HepG2 (cell line): ENCODE measurements around the gene ANKRD13C. TPM values are rescaled to one million over a fixed set of nuclear protein-coding genes. Genes with fewer than 3 reads are reported as not detected.
A peak's percentile ranks its signal among the peaks of the same experiment; 100 is the strongest.
"Not testable (repeated sequence)": the region's sequence is repeated elsewhere in the genome, so short reads cannot be mapped to it uniquely, and the experiment has no call there.

Experiments used
- ATAC-seq: fragments of 200-7000 bp; cut with Tn5 transposase; 3 replicates; pipeline ENCODE4 v1.9.1; 2020; ENCODE audit warnings: mild to moderate bottlenecking, moderate library complexity
- BruUV-seq: library from RNA; stranded (reverse); fragments of 400-500 nt; replicated peaks from 2 replicates; lab custom pipeline; 2021; lab: Mats Ljungman, UMichigan
- CTCF ChIA-PET: fragments of 300-600 bp; formaldehyde crosslinking; extraction: SDS; loops from one replicate; lab custom pipeline; 2021; ENCODE audit warnings: low total read pairs, inconsistent platforms, low intra/inter-chr PET ratio; lab: Yijun Ruan, JAX
- POLR2A ChIA-PET: fragments of 350-600 bp; sonication (Branson Sonifier 250); formaldehyde crosslinking; loops from one replicate; lab custom pipeline; 2020; ENCODE audit warnings: antibody characterized with exemption, inconsistent platforms; lab: Yijun Ruan, JAX
- DNase-seq: peaks from one replicate; pipeline ENCODE4 v3.0.0-alpha.2; 2015; ENCODE audit warnings: low spot score
- FAIRE-seq: peaks from 3 replicates; lab custom pipeline; 2011; peaks lifted over from hg19 to GRCh38; lab: Jason Lieb, UNC
- H2AFZ ChIP-seq: one replicate; pipeline ENCODE4 v1.6.1; 2011; ENCODE audit warnings: low read length, inconsistent platforms
- H3K27ac ChIP-seq: fragments of 300-600 bp; 3 replicates; pipeline ENCODE4 v1.8.0; 2011; ENCODE audit warnings: mixed run types, mild to moderate bottlenecking, mixed read lengths, low read length, inconsistent platforms; ENCODE audit not compliant: insufficient read depth; ENCODE audit errors: extremely low read length
- H3K27me3 ChIP-seq, 2 experiments: fragments of 200-600 bp in 1 of 2; 2 replicates in 1 of 2; 3 replicates in 1 of 2; pipeline versions ENCODE4 v1.6.0 to v1.8.0; 2011; ENCODE audit warnings: low read length in 2 of 2, mild to moderate bottlenecking in 2 of 2, moderate library complexity in 2 of 2, inconsistent platforms in 1 of 2; ENCODE audit not compliant: insufficient read depth in 2 of 2, control insufficient read depth in 1 of 2
- H3K36me3 ChIP-seq, 2 experiments: fragments of 200-600 bp in 1 of 2; replicated peaks in 1 of 2; 2 replicates in 1 of 2; 3 replicates in 1 of 2; pipeline versions ENCODE4 v1.5.1 to v1.8.0; 2011; ENCODE audit warnings: low read length in 2 of 2, inconsistent platforms in 1 of 2; ENCODE audit not compliant: insufficient read depth in 2 of 2, control insufficient read depth in 1 of 2
- H3K4me1 ChIP-seq: 2 replicates; pipeline ENCODE4 v1.5.1; 2012; ENCODE audit warnings: low read length, inconsistent platforms; ENCODE audit not compliant: insufficient read depth
- H3K4me2 ChIP-seq: 2 replicates; pipeline ENCODE4 v1.6.0; 2011; ENCODE audit warnings: low read depth, low read length, inconsistent platforms
- H3K4me3 ChIP-seq, 3 experiments: fragments of 200-600 bp in 1 of 3; sonication (generic), shearing (Covaris generic) in 1 of 3; replicated peaks in 1 of 3; 2 replicates each; pipeline ENCODE4 v1.5.1; 2011 to 2016; ENCODE audit warnings: low read length in 3 of 3, inconsistent platforms in 2 of 3, low read depth in 2 of 3, mild to moderate bottlenecking in 2 of 3, control low read depth in 1 of 3, mixed read lengths in 1 of 3; ENCODE audit not compliant: insufficient read depth in 1 of 3
- H3K79me2 ChIP-seq: one replicate; pipeline ENCODE4 v1.6.1; 2011; ENCODE audit warnings: low read length, inconsistent platforms; ENCODE audit not compliant: insufficient read depth
- H3K9ac ChIP-seq: 2 replicates; pipeline ENCODE4 v1.6.0; 2011; ENCODE audit warnings: mild to moderate bottlenecking, low read depth, low read length, inconsistent platforms; ENCODE audit not compliant: insufficient read depth
- H3K9me3 ChIP-seq: 2 replicates; pipeline ENCODE4 v1.5.1; 2012; ENCODE audit warnings: mild to moderate bottlenecking, low read length
- H4K20me1 ChIP-seq: 2 replicates; pipeline ENCODE4 v1.6.0; 2011; ENCODE audit warnings: inconsistent platforms, mild to moderate bottlenecking, low read length, moderate library complexity; ENCODE audit not compliant: insufficient read depth
- IKZF1 ChIP-seq: fragments of 450-650 bp; IDR thresholded peaks from 2 replicates; pipeline ENCODE4 v1.7.1; 2016
- MXD1 ChIP-seq: sonication (generic); formaldehyde crosslinking; IDR thresholded peaks from 2 replicates; pipeline ENCODE4 v1.4.0; 2020; ENCODE audit warnings: mild to moderate bottlenecking, missing genetic modification reagents
- NFYC ChIP-seq: IDR thresholded peaks from 2 replicates; pipeline ENCODE4 v1.6.1; 2016; ENCODE audit warnings: missing genetic modification reagents, missing compliant biosample characterization
- NR2C2 ChIP-seq: sonication (generic); formaldehyde crosslinking; IDR thresholded peaks from 2 replicates; pipeline ENCODE4 v1.4.0; 2020; ENCODE audit warnings: missing genetic modification reagents, mild to moderate bottlenecking, moderate library complexity, borderline replicate concordance
- POLR2AphosphoS5 ChIP-seq: IDR thresholded peaks from 2 replicates; pipeline ENCODE4 v1.6.1; 2012; ENCODE audit warnings: low read depth, low read length
- TARDBP ChIP-seq: sonication (generic); formaldehyde crosslinking; IDR thresholded peaks from 2 replicates; pipeline ENCODE4 v1.8.0; 2022; ENCODE audit warnings: mild to moderate bottlenecking, missing genetic modification reagents
- ZNF234 ChIP-seq: sonication (generic); formaldehyde crosslinking; conservative IDR thresholded peaks from 2 replicates; pipeline ENCODE4 v1.5.1; 2020; ENCODE audit warnings: mild to moderate bottlenecking, missing genetic modification reagents
- ZNF432 ChIP-seq: sonication (generic); formaldehyde crosslinking; IDR thresholded peaks from 2 replicates; pipeline ENCODE4 v1.5.0; 2020; ENCODE audit warnings: missing genetic modification reagents, mild to moderate bottlenecking, borderline replicate concordance
- ZNF441 ChIP-seq: sonication (generic); formaldehyde crosslinking; IDR thresholded peaks from 2 replicates; pipeline ENCODE4 v1.7.0; 2021; ENCODE audit warnings: missing genetic modification reagents, borderline replicate concordance
- ZNF547 ChIP-seq: sonication (generic); formaldehyde crosslinking; IDR thresholded peaks from 2 replicates; pipeline ENCODE4 v1.5.1; 2020; ENCODE audit warnings: mild to moderate bottlenecking, missing genetic modification reagents
- ZNF556 ChIP-seq: sonication (generic); formaldehyde crosslinking; IDR thresholded peaks from 2 replicates; pipeline ENCODE4 v1.4.0; 2020; ENCODE audit warnings: mild to moderate bottlenecking, missing genetic modification reagents, borderline replicate concordance
- WGBS: methylation state at CpG from one replicate; pipeline ENCODE4 v1.1.6; 2017; ENCODE audit warnings: low lambda C conversion rate; 5-methylcytosine and 5-hydroxymethylcytosine counted together
- in situ Hi-C: cut with HindIII; loops from 2 replicates; pipeline ENCODE4 v1.10.0; 2017; ENCODE audit warnings: low pct_unique_long_range_greater_than_20kb; ENCODE audit not compliant: extremely low pct_ligation_motif_present
- intact Hi-C: fragments of 100-400 bp; cut with micrococcal nuclease; formaldehyde crosslinking; loops from one replicate; pipeline ENCODE4 v1.10.0; 2022; ENCODE audit not compliant: unreplicated experiment
- polyA plus RNA-seq, 8 experiments: library from polyadenylated mRNA; depleted of rRNA in 3 of 8; stranded (reverse) in 7 of 8; unstranded in 1 of 8; fragments of >200 nt; fragmentation: Illumina TruSeq in 4 of 8; extraction: Trizol in 4 of 8; gene quantifications; 2 replicates each; pipeline versions ENCODE4 v1.2.1 to v1.2.3, GENCODE V29; 2011 to 2016; ENCODE audit warnings: low read depth in 4 of 8, missing spikeins in 1 of 8, mixed read lengths in 1 of 8; ENCODE audit not compliant: insufficient read depth in 1 of 8
- total RNA-seq, 5 experiments: library from RNA; depleted of rRNA; stranded (reverse); fragments of >200 nt; fragmentation: Illumina TruSeq; extraction: Trizol; gene quantifications; 2 replicates each; pipeline ENCODE4 v1.2.3, GENCODE V29; 2016; ENCODE audit warnings: low read depth in 1 of 5
- TF ChIP-seq, protein P1 (sequence below): sonication (generic); formaldehyde crosslinking; IDR thresholded peaks from 2 replicates; pipeline ENCODE4 v1.8.0; 2022; ENCODE audit warnings: mild to moderate bottlenecking, missing genetic modification reagents, moderate library complexity

ANKRD13C gene
- total and polyA plus RNA-seq, 2 of the 13 experiments (the other 11 are each of a cell fraction or from before 2014, with no cell fraction given): 6.2 to 17.6 TPM

DNA sequence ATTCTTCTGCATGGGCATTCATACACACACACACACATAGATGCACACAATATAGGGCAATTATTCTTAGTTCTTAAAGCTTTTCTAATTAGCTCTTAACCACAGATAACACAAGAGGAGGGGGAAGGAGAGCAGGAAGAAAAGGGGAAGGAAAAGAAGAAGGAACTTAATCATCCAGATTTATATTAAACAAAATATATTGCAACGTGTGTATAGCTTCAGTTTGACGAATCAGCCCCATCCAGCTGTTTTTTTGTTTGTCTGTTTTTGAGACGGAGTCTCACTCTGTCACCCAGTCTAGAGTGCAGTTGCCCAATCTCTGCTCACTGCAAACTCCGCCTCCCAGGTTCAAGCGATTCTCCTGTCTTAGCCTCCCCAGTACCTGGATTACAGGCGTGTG, 21.7 kb upstream of the ANKRD13C start:
- no peak overlapping the region for H3K9ac ChIP-seq
- no TSS peak for BruUV-seq
- H2AFZ ChIP-seq: no peak overlapping the region
- intact Hi-C loops (no loop called here), in situ Hi-C loops (no loop called here)
- H3K4me2 ChIP-seq: no peak overlapping the region
- ATAC-seq: no peak
- H4K20me1 ChIP-seq: no peaks in the 10 kb centered on the region
- no peaks in the 10 kb centered on the region for H3K27me3 ChIP-seq
- no peaks in the 10 kb centered on the region for H3K9me3 ChIP-seq
- no peak overlapping the region for H3K27ac ChIP-seq
- no peak for DNase-seq
- no peak overlapping the region for H3K4me3 ChIP-seq
- WGBS: 13% methylated on average over 6 of the region's 6 CpGs
- POLR2A ChIA-PET: no interaction called here
- no peak for FAIRE-seq
- no peaks in the 10 kb centered on the region for H3K36me3 ChIP-seq
- TF ChIP-seq ZNF547 (no peak), ZNF441 (peak; percentile 51; the same call in 1 of the 2 replicates)
- no peaks in the 10 kb centered on the region for H3K4me1 ChIP-seq
- no peaks in the 10 kb centered on the region for H3K79me2 ChIP-seq
- CTCF ChIA-PET: no interaction called here

DNA sequence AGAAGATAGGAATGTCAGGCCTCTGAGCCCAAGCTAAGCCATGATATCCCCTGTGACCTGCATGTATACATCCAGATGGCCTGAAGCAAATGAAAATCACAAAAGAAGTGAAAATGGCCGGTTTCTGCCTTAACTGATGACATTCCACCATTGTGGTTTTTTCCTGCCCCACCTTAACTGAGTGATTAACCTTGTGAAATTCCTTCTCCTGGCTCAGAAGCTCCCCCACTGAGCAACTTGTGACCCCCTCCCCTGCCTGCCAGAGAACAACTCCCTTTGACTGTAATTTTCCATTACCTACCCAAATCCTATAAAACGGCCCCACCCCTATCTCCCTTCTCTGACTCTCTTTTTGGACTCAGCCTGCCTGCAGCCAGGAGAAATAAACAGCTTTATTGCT, 19.1 kb upstream of the ANKRD13C start:
- H2AFZ ChIP-seq, ATAC-seq, BruUV-seq, H3K27me3 ChIP-seq, H3K27ac ChIP-seq, H3K9ac ChIP-seq, H3K4me2 ChIP-seq, FAIRE-seq, H3K79me2 ChIP-seq, POLR2A ChIA-PET, H3K9me3 ChIP-seq, in situ Hi-C loops, CTCF ChIA-PET, intact Hi-C loops, DNase-seq, H3K4me1 ChIP-seq, H3K4me3 ChIP-seq, H4K20me1 ChIP-seq, H3K36me3 ChIP-seq: not testable (repeated sequence)
- WGBS: 16% methylated on average over 2 of the region's 2 CpGs

DNA sequence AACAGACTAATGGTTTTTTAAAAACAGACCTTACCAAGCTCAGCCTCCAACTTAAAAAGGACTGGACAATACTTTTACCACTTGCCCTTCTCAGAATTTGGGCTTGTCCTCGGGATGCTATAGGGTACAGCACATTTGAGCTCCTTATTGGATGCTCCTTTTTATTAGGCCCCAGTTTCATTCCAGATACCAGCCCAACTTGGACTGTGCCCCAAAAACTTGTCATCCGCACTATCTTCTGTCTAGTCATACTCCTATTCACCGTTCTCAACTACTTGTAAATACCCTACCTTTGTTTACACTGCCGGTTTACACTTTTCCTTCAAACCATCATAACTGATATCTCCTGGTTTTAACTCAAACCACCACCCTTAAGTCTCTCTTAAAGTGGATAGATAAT, 17.9 kb upstream of the ANKRD13C start:
- 28% methylated on average over 4 of the region's 4 CpGs for WGBS
- Histone ChIP-seq H3K4me1 (no peaks in the 10 kb centered on the region), H3K27me3 (no peaks in the 10 kb centered on the region), H3K4me3 (no peak overlapping the region), H3K9me3 (no peaks in the 10 kb centered on the region), H4K20me1 (no peaks in the 10 kb centered on the region), H3K36me3 (no peaks in the 10 kb centered on the region), H3K4me2 (no peak overlapping the region), H3K9ac (no peak overlapping the region), H3K27ac (no peak overlapping the region), H2AFZ (no peak overlapping the region), H3K79me2 (no peaks in the 10 kb centered on the region)
- no peak for DNase-seq
- FAIRE-seq: no peak
- ChIA-PET CTCF (no interaction called here), POLR2A (no interaction called here)
- intact Hi-C loops (no loop called here), in situ Hi-C loops (no loop called here)
- no TSS peak for BruUV-seq
- no peak for ATAC-seq
- TF ChIP-seq NFYC (CRISPR knock-in tag) (no peak), IKZF1 (no peak), ZNF556 (CRISPR knock-in tag) (no peak), NR2C2 (CRISPR knock-in tag) (no peak), ZNF432 (CRISPR knock-in tag) (no peak), POLR2AphosphoS5 (no peak), TARDBP (CRISPR knock-in tag) (no peak), MXD1 (CRISPR knock-in tag) (no peak), ZNF234 (CRISPR knock-in tag) (no peak)
- TF ChIP-seq, protein P1, sequence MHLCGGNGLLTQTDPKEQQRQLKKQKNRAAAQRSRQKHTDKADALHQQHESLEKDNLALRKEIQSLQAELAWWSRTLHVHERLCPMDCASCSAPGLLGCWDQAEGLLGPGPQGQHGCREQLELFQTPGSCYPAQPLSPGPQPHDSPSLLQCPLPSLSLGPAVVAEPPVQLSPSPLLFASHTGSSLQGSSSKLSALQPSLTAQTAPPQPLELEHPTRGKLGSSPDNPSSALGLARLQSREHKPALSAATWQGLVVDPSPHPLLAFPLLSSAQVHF (CRISPR knock-in tag): no peak
